Chondrocyte (in vitro differentiated cells): ENCODE data around the gene SIPA1L3. TPM values are rescaled to one million over a fixed set of nuclear protein-coding genes. Genes with fewer than 3 reads are reported as not detected.

Experiments
- DNase-seq: peaks from one replicate; pipeline ENCODE4 v3.0.0; 2021; ENCODE audit warnings: mixed read lengths, low spot score
- H3K27ac Mint-ChIP-seq: one replicate; pipeline ENCODE4 v1.8.0; 2021; ENCODE audit warnings: mild to moderate bottlenecking, moderate library complexity, mixed read lengths; ENCODE audit not compliant: unreplicated experiment
- H3K27me3 Mint-ChIP-seq: 2 replicates; pipeline ENCODE4 v1.8.0; 2021; ENCODE audit warnings: low read depth, mixed read lengths
- H3K36me3 Mint-ChIP-seq: 2 replicates; pipeline ENCODE4 v1.8.0; 2021; ENCODE audit warnings: low read depth, mixed read lengths
- H3K4me1 Mint-ChIP-seq: 2 replicates; pipeline ENCODE4 v1.8.0; 2021; ENCODE audit warnings: low read depth, mild to moderate bottlenecking, mixed read lengths
- H3K4me3 Mint-ChIP-seq: one replicate; pipeline ENCODE4 v1.8.0; 2021; ENCODE audit warnings: mild to moderate bottlenecking, moderate library complexity, mixed read lengths; ENCODE audit not compliant: unreplicated experiment
- H3K9me3 Mint-ChIP-seq: 2 replicates; pipeline ENCODE4 v1.8.0; 2021; ENCODE audit warnings: low read depth, mixed read lengths
- CTCF ChIP-seq: fragments of 200-600 bp; sonication (generic); IDR thresholded peaks from 2 replicates; pipeline ENCODE4 v1.5.0; 2021; ENCODE audit warnings: antibody characterized with exemption, mild to moderate bottlenecking, moderate library complexity
- total RNA-seq: library from RNA; stranded (reverse); gene quantifications from 3 replicates; pipeline ENCODE4 v1.2.1, GENCODE V29; 2021

The SIPA1L3 gene
- total RNA-seq, 1 donor from 2014 or later = 17.5 TPM

GRCh38 chr19:38101723-38102122 lies 194.7 kb downstream of the SIPA1L3 start:
- Mint-ChIP-seq H3K4me3 (no peak overlapping the region), H3K4me1 (peaks cover 4% of the 10 kb centered on the region), H3K36me3 (peaks cover 15% of the 10 kb centered on the region), H3K9me3 (peaks cover 3% of the 10 kb centered on the region), H3K27me3 (no peaks in the 10 kb centered on the region), H3K27ac (no peak overlapping the region)
- DNase-seq = no peak
- no peak for TF ChIP-seq CTCF

DNA sequence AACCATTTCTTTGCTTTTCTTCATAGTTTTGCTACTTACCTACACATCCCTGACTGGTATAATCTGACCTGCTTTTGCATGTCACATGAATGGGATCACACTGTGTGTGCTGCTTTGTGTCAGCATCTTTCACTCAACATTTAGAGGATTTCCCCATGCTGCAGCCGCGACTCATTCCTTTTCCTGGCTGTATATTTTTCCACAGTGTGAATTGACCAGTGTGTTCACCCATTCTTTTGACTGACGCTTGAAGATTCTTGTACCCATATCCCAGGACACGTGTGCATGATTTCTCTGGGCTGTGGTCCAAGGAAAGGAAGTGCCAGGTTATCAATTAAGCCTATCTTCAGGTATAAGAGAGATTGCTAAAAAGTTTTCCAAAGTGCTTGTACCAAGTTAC lies 198.6 kb downstream of the SIPA1L3 start:
- no peak overlapping the region for H3K27ac Mint-ChIP-seq
- no peaks in the 10 kb centered on the region for H3K27me3 Mint-ChIP-seq
- DNase-seq = no peak
- no peaks in the 10 kb centered on the region for H3K9me3 Mint-ChIP-seq
- H3K4me3 Mint-ChIP-seq = no peak overlapping the region
- peaks cover 7% of the 10 kb centered on the region for H3K4me1 Mint-ChIP-seq
- TF ChIP-seq CTCF = no peak
- H3K36me3 Mint-ChIP-seq = peaks cover 10% of the 10 kb centered on the region

- no peaks in the 10 kb centered on the region for H3K27me3 Mint-ChIP-seq
- peaks cover 18% of the 10 kb centered on the region for H3K36me3 Mint-ChIP-seq
- DNase-seq = no peak
- no peak overlapping the region for H3K27ac Mint-ChIP-seq
- no peak overlapping the region for H3K4me3 Mint-ChIP-seq
- H3K4me1 Mint-ChIP-seq = peaks cover 7% of the 10 kb centered on the region
- no peaks in the 10 kb centered on the region for H3K9me3 Mint-ChIP-seq
- no peak for TF ChIP-seq CTCF
Measured at GRCh38 chr19:38107129-38107528, 200.1 kb downstream of the SIPA1L3 start.

DNA sequence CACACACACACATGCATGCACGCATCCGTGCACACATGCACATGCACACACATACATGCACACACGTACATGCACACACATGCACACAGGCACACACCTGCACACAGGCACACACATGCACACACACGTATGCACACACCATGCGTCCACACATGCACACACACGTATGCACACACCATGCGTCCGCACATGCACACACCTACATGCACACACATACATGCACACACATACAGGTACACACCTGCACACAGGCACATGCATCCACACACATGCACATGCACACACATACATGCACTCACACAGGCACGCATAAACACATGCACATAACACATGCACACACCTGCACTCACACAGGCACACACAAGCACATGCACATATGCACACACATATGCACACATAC lies 204.9 kb downstream of the SIPA1L3 start:
- peaks cover 18% of the 10 kb centered on the region for H3K36me3 Mint-ChIP-seq
- no peaks in the 10 kb centered on the region for H3K27me3 Mint-ChIP-seq
- no peak for TF ChIP-seq CTCF
- H3K4me3 Mint-ChIP-seq = no peak overlapping the region
- no peaks in the 10 kb centered on the region for H3K9me3 Mint-ChIP-seq
- no peak for DNase-seq
- no peak overlapping the region for H3K27ac Mint-ChIP-seq
- H3K4me1 Mint-ChIP-seq = peaks cover 1% of the 10 kb centered on the region

GRCh38 chr19:38114651-38115050 lies 207.6 kb downstream of the SIPA1L3 start:
- H3K4me1 Mint-ChIP-seq = no peaks in the 10 kb centered on the region
- no peak for DNase-seq
- peaks cover 21% of the 10 kb centered on the region for H3K36me3 Mint-ChIP-seq
- no peak overlapping the region for H3K4me3 Mint-ChIP-seq
- H3K9me3 Mint-ChIP-seq = no peaks in the 10 kb centered on the region
- H3K27me3 Mint-ChIP-seq = no peaks in the 10 kb centered on the region
- no peak for TF ChIP-seq CTCF
- no peak overlapping the region for H3K27ac Mint-ChIP-seq
